Adrenal gland (tissue), 12 donors: ENCODE results near the gene DCTN2. TPM values are rescaled to one million over a fixed set of nuclear protein-coding genes. Genes with fewer than 3 reads are reported as not detected.

ENCODE experiments used
- DNase-seq, 7 donors: peaks; one replicate each; pipeline ENCODE4 v3.0.0-alpha.2; 2019 to 2020
- H3K27ac ChIP-seq, 5 donors: fragments of 200-600 bp; sonication (generic) in 4 of 5; 1 replicate in 3 of 5; 2 replicates in 2 of 5; pipeline versions ENCODE4 v1.5.1 to v1.8.0; 2016 to 2020; ENCODE audit warnings: mild to moderate bottlenecking in 1 of 5
- H3K27me3 ChIP-seq: fragments of 200-600 bp; 2 replicates; pipeline ENCODE4 v1.8.0; 2021
- H3K36me3 ChIP-seq, 2 donors: fragments of 200-600 bp; replicated peaks in 1 of 2; 1 replicate in 1 of 2; 2 replicates in 1 of 2; pipeline versions ENCODE4 v1.5.1 to v1.8.0; 2018 to 2022
- H3K4me1 ChIP-seq, 2 donors: fragments of 200-600 bp; replicated peaks in 1 of 2; 1 replicate in 1 of 2; 2 replicates in 1 of 2; pipeline versions ENCODE4 v1.5.1 to v1.8.0; 2018 to 2021
- H3K4me3 ChIP-seq, 4 donors: fragments of 200-600 bp; sonication (generic) in 3 of 4; one replicate each; pipeline ENCODE4 v1.5.1; 2016 to 2018
- H3K9me3 ChIP-seq, 3 donors: fragments of 200-600 bp; sonication (generic) in 1 of 3; replicated peaks in 1 of 3; 1 replicate in 2 of 3; 2 replicates in 1 of 3; pipeline versions ENCODE4 v1.5.1 to v1.8.0; 2016 to 2021
- POLR2A ChIP-seq, 2 donors: fragments of 450-650 bp; IDR thresholded peaks; one replicate each; pipeline ENCODE4 v1.6.1; 2017; ENCODE audit warnings: antibody characterized with exemption in 2 of 2, mild to moderate bottlenecking in 2 of 2, moderate library complexity in 1 of 2
- WGBS, 4 donors: extraction: QIAGEN DNeasy Blood & Tissue Kit in 2 of 4; methylation state at CpG; one replicate each; pipeline versions ENCODE4 v1.1.5 to v1.1.7; 2013 to 2017; 5-methylcytosine and 5-hydroxymethylcytosine counted together
- intact Hi-C, 2 donors: fragments of 100-400 bp; cut with DNase I; formaldehyde crosslinking; loops; one replicate each; pipeline versions ENCODE4 v1.14.1 to v1.15.0; 2022 to 2023
- polyA plus RNA-seq, 3 donors: library from polyadenylated mRNA; stranded (reverse); fragments of 200-250 nt in 2 of 3; fragments of 350-450 nt in 1 of 3; fragmentation: Illumina TruSeq in 1 of 3; extraction: RNeasy Lipid Tissue Mini Kit (QIAGEN cat#74804) in 1 of 3; gene quantifications; one replicate each; pipeline ENCODE4 v1.2.3, GENCODE V29; 2013 to 2014
- total RNA-seq, 9 donors: library from RNA; depleted of rRNA in 4 of 9; stranded (reverse); fragments of >200 nt in 4 of 9; fragments of 120-200 nt in 1 of 9; fragmentation: NEBNext Ultra II Directional in 1 of 9; extraction: Animal tissue kit (Norgen Biotek cat#: 25700) in 1 of 9; gene quantifications; one replicate each; pipeline versions ENCODE4 v1.1.0 to v1.2.4, GENCODE V29; 2013 to 2023
- TF ChIP-seq, protein P1 (sequence below), 6 experiments: fragments of 450-650 bp in 4 of 6; fragments of 200-600 bp in 2 of 6; sonication (generic) in 1 of 6; IDR thresholded peaks; 1 replicate in 5 of 6; 2 replicates in 1 of 6; pipeline versions ENCODE4 v1.5.1 to v1.8.0; 2016 to 2021; ENCODE audit warnings: antibody characterized with exemption in 6 of 6, mild to moderate bottlenecking in 2 of 6, moderate library complexity in 1 of 6
- donor health status: healthy with polysubstance abuse.
- donor health status: Bipolar disorder and iron deficiency.
- donor health status: DM: yes; HTN: yes; CAD: no.
- donor health status: DM: no; HTN: no; CAD: no.
- donor health status: DM: no; HTN: no; CAD: no.
- donor health status: DM: yes; HTN: yes; CAD: no.

DCTN2 gene
- total and polyA plus RNA-seq, 12 donors, result 81.2 to 238 (median 135) TPM

DNA sequence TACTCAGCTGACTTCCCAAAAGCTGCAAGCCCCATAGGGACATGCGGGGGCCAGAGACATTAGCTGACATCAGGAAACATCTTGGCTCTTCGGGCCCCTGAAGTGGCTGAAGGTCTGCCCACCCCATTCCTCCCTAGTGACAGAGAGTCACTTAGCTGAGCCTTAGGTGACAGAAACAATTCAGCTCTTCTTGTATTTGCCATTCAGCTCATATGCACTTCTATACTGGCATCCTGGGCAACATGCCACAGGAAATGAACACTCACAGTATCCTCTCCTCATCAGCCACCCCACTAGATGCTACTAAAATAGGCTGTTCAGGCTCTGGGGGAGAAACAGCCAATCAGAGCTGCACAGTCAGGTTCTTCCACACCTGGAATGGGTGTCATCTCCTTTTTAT, 3.4 kb downstream of the DCTN2 start:
- TF ChIP-seq, protein P1, sequence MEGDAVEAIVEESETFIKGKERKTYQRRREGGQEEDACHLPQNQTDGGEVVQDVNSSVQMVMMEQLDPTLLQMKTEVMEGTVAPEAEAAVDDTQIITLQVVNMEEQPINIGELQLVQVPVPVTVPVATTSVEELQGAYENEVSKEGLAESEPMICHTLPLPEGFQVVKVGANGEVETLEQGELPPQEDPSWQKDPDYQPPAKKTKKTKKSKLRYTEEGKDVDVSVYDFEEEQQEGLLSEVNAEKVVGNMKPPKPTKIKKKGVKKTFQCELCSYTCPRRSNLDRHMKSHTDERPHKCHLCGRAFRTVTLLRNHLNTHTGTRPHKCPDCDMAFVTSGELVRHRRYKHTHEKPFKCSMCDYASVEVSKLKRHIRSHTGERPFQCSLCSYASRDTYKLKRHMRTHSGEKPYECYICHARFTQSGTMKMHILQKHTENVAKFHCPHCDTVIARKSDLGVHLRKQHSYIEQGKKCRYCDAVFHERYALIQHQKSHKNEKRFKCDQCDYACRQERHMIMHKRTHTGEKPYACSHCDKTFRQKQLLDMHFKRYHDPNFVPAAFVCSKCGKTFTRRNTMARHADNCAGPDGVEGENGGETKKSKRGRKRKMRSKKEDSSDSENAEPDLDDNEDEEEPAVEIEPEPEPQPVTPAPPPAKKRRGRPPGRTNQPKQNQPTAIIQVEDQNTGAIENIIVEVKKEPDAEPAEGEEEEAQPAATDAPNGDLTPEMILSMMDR (IDR thresholded peaks at IDR 0.05), result no peak
- no peak for TF ChIP-seq POLR2A (IDR thresholded peaks at IDR 0.05)
- H3K27ac ChIP-seq, result no peak overlapping the region
- H3K9me3 ChIP-seq, result no peaks in the 10 kb centered on the region
- peaks cover 0 to 28% of the 10 kb centered on the region in 2 donors for H3K36me3 ChIP-seq
- intact Hi-C loops, result no loop called here
- no peak overlapping the region for H3K4me3 ChIP-seq
- no peaks in the 10 kb centered on the region for H3K27me3 ChIP-seq
- 76 to 92% (median 87%) methylated on average over 2 of the region's 2 CpGs for WGBS, 4 donors
- peaks cover 9 to 29% of the 10 kb centered on the region in 2 donors for H3K4me1 ChIP-seq
- DNase-seq, result no peak

DNA sequence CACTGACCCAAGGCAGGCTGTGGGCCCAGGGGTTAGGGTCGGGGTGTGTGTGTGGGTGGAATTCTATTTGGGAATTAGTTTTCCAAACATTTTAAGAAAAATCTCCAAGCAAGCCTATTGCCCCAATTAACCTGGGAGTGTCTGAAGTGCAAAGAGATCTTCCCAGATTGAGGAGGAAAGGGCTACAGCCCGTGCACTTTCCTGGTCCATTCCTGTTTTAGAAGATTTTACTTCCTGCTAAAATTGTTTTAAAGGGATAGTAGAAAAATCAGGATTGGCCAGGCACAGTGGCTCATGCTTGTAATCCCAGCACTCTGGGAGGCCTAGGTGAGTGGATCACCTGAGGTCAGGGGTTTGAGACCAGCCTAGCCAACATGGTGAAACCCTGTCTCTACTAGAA, 5.3 kb downstream of the DCTN2 start:
- H3K27me3 ChIP-seq, result no peaks in the 10 kb centered on the region
- H3K27ac ChIP-seq, result no peak overlapping the region
- 74 to 89% (median 75%) methylated on average over 2 of the region's 2 CpGs for WGBS, 4 donors
- TF ChIP-seq POLR2A (IDR thresholded peaks at IDR 0.05), result no peak
- TF ChIP-seq, protein P1 (IDR thresholded peaks at IDR 0.05), result no peak
- H3K9me3 ChIP-seq, result no peaks in the 10 kb centered on the region
- no peak for DNase-seq
- H3K4me3 ChIP-seq, result no peak overlapping the region
- peaks cover 0 to 40% of the 10 kb centered on the region in 2 donors for H3K36me3 ChIP-seq
- intact Hi-C loops, result no loop called here
- peaks cover 9 to 29% of the 10 kb centered on the region in 2 donors for H3K4me1 ChIP-seq

DNA sequence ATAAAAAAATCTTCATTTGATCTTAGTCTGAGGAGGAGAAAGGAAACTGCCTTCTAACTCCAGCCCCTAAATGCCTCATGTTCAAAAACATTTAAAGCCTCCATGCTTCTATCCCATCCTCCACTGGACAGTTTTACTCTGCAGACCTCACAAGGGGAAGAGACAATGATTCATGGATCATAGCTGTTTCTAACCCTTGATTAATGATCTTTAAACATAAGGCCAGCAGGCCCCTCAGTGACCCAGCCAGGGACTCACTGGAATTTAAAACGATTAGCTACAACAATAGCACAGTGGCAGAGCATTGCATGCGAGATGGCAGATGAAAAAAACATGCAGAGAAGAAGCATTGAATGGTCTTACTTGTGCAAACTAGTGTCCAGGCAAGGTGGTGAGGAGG, 6.0 kb downstream of the DCTN2 start:
- peaks cover 0 to 40% of the 10 kb centered on the region in 2 donors for H3K36me3 ChIP-seq
- H3K4me3 ChIP-seq, result no peak overlapping the region
- intact Hi-C loops, result no loop called here
- H3K27me3 ChIP-seq, result no peaks in the 10 kb centered on the region
- WGBS, 4 donors, result 36 to 50% (median 40%) methylated on average over 2 of the region's 2 CpGs
- H3K4me1 ChIP-seq, result peaks cover 6 to 25% of the 10 kb centered on the region in 2 donors
- TF ChIP-seq, protein P1 (IDR thresholded peaks at IDR 0.05), result no peak
- no peak for TF ChIP-seq POLR2A (IDR thresholded peaks at IDR 0.05)
- no peak for DNase-seq
- no peak overlapping the region for H3K27ac ChIP-seq
- H3K9me3 ChIP-seq, result no peaks in the 10 kb centered on the region

DNA sequence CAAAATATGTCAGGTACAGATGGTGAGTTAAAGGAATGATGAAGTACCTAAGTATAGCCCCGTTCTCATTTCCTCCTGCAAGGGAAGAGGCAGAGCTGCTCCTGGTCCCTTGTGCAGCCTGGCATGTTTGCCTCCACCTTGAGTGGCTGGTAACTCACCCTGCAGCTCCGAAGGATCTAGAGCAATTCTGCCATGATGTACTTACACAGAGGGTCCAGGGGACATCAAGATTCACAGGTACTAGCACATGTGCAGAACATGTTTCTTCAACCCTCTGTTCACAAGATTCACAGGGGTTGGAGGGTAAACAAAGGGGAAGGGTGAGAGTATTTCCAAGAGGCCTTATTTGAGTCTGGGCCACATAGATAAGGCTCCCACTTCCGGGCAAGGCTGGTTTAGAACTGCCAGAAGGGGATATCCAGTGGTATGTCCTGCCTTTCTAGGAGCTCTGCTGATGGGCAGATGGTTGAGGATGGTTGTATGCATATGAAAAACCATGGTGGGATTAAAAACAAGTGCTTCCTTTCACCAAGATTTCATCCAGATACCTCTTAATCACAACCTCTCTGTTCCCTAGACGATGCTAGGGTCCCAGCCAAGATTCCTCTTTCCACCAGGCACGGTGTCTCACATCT, 7.7 kb downstream of the DCTN2 start:
- Histone ChIP-seq H3K27me3 (no peaks in the 10 kb centered on the region), H3K36me3 (peaks cover 0 to 57% of the 10 kb centered on the region in 2 donors)

More for the DNA sequence above, 7.7 kb downstream of the DCTN2 start:
- no peak for DNase-seq
- 86 to 92% (median 91%) methylated on average over 5 of the region's 5 CpGs for WGBS, 4 donors
- intact Hi-C loops, result no loop called here
- Histone ChIP-seq H3K4me1 (peaks cover 0 to 10% of the 10 kb centered on the region in 2 donors), H3K27ac (no peak overlapping the region), H3K4me3 (no peak overlapping the region), H3K9me3 (no peaks in the 10 kb centered on the region)
- no peak for TF ChIP-seq POLR2A (IDR thresholded peaks at IDR 0.05)
- TF ChIP-seq, protein P1 (IDR thresholded peaks at IDR 0.05), result no peak
